ENCODE data around the gene TMEM63A.
A peak's percentile ranks its signal among the peaks of the same experiment; 100 is the strongest.

The TMEM63A gene

GRCh38 chr1:225863167-225863566 lies 19.0 kb downstream of the TMEM63A start:
- DNase-seq = no peak

- no peak for DNase-seq
These were observed 19.6 kb downstream of the TMEM63A start for GRCh38 chr1:225862581-225862950.

- DNase-seq = no peak
These were observed 20.2 kb downstream of the TMEM63A start for GRCh38 chr1:225861834-225862580.

- no peak for DNase-seq
These were observed 21.2 kb downstream of the TMEM63A start for GRCh38 chr1:225860876-225861441.

DNA sequence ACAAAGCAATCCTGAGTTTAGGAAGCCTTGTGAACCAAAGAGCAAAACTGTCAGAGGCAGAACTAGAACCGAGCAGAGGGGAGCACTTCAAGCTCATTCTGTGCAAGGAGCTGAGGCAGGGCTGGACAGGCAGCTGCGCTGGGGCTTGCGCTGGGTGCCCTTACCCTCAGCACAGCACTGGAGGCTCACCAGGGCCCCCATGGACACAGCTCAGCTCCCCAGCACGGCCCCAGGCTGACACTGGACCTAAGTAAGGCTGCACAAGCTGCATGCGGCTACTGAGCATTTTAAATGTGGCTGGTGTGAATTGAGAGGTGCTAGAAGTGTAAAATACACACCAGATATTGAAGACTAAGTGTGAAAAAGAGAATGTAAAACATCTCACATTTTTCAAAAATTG lies 22.1 kb downstream of the TMEM63A start:
- no peak for DNase-seq

- no peak for DNase-seq
These were observed 23.0 kb downstream of the TMEM63A start for GRCh38 chr1:225859151-225859550.

- DNase-seq = no peak
These were observed 24.9 kb downstream of the TMEM63A start for GRCh38 chr1:225857256-225857655.

GRCh38 chr1:225855503-225856300 lies 26.5 kb downstream of the TMEM63A start:
- no peak for DNase-seq

DNA sequence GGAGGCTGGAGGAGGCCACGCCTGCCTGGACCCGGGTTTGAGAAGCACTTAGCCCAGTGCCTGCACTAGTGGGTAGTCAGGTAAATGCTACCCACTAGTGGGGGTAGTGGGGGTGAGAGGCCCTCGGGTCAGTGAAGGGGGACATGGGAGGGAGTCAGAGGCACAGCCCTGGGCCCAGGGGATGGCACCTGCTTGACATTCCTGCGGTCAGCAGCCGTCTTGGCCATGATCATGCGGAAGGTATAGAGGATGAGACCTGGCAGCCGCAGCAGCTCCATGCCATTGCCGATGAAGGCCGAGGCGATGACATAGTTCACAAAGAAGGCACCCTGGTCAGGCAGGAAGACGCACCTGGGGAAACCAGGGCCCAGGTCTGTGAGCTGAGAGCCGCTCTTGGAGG lies 28.7 kb downstream of the TMEM63A start:
- no peak for DNase-seq

DNA sequence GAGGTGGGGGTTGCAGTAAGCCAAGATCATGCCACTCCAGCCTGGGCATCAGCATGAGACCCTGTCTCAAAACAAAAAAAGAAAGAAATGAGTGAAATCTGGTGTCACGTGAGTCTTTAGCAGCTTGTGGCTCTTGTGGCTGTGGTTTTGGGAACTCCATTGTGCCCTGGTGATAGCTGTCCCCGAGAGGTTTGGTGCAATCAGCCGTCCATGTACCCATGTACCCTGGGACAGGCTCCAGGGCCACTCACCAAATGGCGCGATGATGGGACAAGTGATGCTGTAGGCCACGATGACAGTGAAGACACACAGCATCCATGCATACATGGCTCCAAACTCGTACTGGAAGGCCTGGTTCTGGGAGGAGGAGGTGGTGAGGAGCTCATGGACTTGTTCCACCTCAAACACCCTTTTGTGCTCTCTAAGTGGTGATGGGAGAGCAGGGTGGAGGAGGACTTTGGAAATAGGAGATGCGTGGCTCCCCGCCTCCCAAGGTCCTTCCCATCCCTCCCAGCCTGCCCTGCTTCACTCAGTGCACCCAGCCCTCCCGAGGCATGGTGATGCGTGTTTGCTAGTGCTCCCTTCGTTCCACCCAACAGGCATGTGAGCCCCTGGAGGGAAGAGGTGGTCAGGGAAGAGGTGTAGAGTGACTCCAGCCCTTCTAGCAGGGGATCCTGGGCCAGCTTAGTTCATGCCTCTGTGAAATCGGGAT lies 29.6 kb downstream of the TMEM63A start:
- no peak for DNase-seq

DNA sequence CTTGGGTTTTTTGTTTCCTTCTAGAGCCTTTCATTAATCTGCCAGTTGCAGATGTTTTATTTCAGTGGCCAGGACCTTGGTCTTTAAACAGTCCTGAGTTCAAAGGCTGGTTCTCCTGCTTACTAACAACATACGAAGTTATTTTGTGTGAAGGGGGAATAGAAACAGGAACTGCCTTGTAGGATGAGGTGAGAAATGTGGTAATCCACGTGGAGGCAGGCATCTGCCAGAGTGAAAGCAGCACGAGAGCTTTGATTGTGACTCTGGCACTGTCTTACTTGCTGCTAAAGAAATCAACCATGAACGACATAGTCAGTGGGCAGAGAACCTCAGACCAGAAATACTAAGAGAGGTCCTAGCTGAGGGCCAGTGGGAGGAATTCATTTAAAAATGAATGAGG lies 30.4 kb downstream of the TMEM63A start:
- DNase-seq = no peak

DNA sequence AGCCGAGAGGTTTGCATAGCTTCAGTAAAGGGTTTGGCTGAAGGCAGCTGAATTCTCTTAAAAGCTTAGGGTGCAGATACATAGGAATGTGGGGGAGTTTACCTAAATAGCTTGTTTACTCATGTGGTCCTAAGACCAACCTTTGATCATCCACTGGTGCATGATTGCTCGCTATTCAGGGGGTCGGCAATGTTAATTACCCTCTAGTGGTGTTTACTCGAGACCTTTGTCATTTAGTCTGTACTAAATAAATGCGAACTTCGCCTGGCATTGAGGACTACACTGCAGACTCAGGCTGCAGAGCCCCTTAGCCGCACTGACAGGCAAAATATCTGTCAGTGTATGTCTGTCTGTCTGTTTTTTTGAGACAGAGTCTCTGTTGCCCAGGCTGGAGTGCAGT lies 31.8 kb downstream of the TMEM63A start:
- DNase-seq = no peak

- no peak for DNase-seq
These were observed 32.3 kb downstream of the TMEM63A start for GRCh38 chr1:225849925-225850324.

DNA sequence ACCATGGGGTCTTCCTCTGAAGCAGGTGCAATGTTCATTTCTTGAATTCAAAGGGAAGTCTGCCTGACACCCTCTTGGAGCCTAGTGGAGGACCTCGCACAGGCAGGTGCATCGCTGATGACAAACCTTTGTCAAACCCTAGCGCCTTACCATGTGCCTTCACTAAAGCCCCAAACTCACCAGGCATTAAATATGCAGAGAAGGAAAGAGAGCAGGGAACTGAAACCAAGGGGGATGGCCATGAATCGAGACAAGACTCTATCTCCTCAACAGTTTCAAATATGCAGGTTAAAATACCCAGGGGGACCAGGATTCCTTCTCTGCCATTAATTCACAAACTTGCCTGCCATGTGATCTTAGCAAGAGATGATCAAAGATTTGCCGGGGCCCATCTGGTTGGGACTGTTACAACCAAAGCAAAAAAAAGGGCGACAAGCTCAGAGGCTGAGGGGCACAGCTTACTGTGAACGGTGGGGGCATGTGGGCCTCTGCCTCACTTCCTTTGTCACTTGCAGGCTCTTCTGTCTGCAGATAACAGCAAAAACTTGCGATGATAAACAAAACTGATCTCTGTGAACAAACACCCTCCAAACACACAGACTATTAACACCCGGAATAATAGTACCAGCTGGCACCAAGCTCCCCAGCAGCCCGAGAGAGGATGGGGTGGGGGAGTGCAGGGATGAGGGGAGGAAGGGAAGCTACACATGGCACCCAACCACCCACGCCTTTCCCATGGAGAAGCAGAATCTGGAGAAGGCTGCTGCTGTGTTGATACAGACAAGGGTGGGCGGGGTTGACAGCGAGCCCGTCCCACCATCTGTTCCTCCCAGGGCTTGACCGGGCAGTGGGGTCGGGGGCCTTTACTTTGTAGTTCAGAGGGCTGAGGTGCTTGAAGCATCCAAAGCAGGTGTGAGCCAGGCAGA lies 33.9 kb downstream of the TMEM63A start:
- DNase-seq = no peak

GRCh38 chr1:225847610-225848009 lies 34.6 kb downstream of the TMEM63A start:
- DNase-seq = no peak

DNA sequence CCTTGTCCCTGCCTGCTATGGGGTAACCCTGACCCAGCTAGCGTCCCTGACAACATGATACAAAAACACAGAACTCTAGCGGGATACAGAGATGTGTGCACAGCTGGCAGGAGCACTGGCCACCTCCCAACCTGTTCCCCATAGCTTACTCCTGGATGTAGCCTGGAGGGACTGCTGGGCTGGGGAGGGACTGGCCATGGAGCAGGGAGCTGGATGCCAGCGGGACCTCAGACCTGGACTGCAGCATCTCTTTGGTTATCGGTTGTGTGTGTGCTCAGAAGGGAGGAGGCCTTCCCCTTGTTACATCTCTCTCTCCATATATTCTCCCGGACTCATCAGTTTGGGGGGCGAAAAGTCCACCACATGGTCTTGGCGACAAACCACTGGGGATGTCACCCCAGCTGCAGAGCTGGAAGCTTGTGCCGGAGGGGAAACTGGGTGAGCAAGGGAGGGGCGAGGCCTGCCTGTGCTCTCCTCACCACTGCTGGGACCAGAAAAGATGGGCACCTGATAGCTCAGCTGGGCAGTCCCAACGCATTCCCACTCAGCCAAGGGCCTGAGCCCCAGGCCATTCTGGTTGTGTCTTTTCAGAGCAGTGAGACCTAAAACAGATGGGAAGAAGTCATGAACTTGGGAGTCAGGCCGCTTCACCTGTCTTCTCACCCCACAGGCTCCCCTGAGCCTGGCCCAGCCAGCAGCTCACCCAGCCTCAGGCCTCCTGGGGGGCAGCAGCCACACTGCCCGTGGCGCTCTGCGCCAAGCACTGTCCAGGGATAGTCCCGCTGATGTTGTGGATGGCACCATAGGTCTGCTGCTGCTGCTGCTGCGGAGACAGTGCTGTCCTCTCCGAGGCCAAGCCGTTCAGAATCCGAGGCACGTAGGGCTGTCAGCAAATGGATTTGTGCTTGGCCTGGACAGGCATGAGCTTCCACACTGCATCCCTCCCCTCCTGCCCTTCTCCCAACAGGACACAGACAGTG lies 35.6 kb downstream of the TMEM63A start:
- no peak for DNase-seq

DNA sequence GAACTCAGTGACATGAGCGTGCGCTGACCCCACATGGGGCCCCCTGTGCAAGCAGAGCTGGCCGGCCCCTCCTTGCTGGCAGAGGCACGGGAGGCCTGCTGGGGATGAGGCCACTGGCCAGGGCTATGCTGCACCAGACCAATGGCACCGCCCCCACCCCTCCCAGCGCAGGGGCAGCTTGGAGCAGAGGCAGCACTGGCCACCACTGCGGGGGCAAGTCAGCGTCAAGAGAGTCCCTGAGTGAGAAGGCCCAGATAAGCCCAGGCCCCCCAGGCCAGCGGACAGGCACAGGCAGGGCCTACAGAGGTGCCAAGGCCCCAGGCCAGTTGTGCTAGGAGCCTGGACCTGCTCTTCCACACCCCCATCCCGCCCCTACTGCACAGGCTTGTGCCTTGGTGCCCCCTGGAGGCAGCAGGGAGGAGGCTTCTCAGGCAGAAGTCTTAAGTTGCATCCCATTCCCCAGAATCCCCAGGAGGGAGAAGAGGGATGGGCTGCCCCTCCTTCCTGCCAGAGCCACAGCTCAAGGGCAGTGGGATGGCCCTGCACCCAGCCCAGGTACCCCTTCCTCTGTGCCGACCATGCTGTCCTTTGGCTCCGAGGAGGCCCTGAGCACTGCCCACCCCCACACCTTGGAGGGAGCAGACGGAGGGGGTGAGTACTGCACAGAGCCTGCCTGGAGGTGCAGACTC lies 36.5 kb downstream of the TMEM63A start:
- DNase-seq = peak; percentile 17 to 18

- no peak for DNase-seq
These were observed 37.1 kb downstream of the TMEM63A start for GRCh38 chr1:225845097-225845496.

GRCh38 chr1:225844236-225845061 lies 37.7 kb downstream of the TMEM63A start:
- DNase-seq = no peak

DNA sequence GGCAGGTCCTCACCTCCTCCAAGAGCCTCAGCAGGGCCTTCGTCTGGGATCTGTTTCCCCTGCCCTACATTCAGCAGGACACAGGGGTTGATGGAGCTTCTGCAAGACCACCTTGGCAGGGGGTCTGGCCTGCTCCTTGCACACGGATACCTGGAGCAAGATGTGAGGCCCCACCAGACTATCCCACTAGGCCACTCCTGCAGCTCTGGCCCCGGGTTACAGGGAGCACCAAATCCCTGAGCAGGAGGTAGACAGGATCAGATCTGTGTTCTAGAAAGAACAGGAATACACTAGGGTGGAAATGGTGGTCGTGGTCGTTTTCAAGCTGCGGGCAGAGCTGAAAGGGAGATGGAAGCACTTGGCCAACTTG lies 38.8 kb downstream of the TMEM63A start:
- DNase-seq = no peak

Data from activated CD4-positive, alpha-beta T cell treated with anti-CD3 and anti-CD28 coated beads, Interleukin-2, amount 50 U/mL, for 4 hours (primary cell).